ENCODE results near the gene GLE1.

GLE1 gene

DNA sequence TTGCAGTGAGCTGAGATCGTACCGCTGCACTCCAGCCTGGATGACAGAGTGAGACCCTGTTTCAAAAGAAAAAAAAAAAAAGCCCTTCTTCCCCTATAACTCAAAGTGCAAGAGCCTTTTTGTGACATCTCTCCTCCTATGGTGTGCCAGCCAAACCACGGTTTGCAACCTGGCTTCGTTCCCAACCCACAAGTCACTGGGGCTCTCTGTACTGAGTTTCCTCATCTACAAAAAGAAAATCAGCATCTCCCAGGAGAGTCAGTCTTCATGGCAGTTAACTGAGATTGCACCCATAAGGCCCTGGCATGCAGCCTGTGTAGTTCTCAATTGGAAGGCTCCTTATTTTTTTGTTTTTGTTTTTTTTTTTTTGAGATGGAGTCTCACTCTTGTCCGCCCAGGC, 34.0 kb upstream of the GLE1 start:
- Histone ChIP-seq H3K4me3 (ENCODE audit: low read length) (no peak overlapping the region), H3K79me2 (ENCODE audit: low read length) (no peaks in the 10 kb centered on the region), H3K9me3 (ENCODE audit: insufficient read depth, low read length) (no peaks in the 10 kb centered on the region), H3K36me3 (replicated peaks; ENCODE audit: low read depth, low read length) (peaks cover 29% of the 10 kb centered on the region), H3K4me2 (ENCODE audit: low read length) (no peak overlapping the region), H3K4me1 (ENCODE audit: low read length) (no peaks in the 10 kb centered on the region), H3K27me3 (ENCODE audit: low read depth, low read length) (no peaks in the 10 kb centered on the region), H3K9ac (ENCODE audit: low read length) (no peak overlapping the region), H2AFZ (ENCODE audit: low read depth, low read length) (no peak overlapping the region), H3K27ac (ENCODE audit: low read length) (no peak overlapping the region), H4K20me1 (ENCODE audit: insufficient read depth, low read length) (no peaks in the 10 kb centered on the region)
- TF ChIP-seq EZH2phosphoT487 (IDR thresholded peaks at IDR 0.05; ENCODE audit: low read depth): no peak
- TF ChIP-seq, protein P1, sequence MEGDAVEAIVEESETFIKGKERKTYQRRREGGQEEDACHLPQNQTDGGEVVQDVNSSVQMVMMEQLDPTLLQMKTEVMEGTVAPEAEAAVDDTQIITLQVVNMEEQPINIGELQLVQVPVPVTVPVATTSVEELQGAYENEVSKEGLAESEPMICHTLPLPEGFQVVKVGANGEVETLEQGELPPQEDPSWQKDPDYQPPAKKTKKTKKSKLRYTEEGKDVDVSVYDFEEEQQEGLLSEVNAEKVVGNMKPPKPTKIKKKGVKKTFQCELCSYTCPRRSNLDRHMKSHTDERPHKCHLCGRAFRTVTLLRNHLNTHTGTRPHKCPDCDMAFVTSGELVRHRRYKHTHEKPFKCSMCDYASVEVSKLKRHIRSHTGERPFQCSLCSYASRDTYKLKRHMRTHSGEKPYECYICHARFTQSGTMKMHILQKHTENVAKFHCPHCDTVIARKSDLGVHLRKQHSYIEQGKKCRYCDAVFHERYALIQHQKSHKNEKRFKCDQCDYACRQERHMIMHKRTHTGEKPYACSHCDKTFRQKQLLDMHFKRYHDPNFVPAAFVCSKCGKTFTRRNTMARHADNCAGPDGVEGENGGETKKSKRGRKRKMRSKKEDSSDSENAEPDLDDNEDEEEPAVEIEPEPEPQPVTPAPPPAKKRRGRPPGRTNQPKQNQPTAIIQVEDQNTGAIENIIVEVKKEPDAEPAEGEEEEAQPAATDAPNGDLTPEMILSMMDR (IDR thresholded peaks at IDR 0.05; ENCODE audit: low read depth, low read length): no peak

DNA sequence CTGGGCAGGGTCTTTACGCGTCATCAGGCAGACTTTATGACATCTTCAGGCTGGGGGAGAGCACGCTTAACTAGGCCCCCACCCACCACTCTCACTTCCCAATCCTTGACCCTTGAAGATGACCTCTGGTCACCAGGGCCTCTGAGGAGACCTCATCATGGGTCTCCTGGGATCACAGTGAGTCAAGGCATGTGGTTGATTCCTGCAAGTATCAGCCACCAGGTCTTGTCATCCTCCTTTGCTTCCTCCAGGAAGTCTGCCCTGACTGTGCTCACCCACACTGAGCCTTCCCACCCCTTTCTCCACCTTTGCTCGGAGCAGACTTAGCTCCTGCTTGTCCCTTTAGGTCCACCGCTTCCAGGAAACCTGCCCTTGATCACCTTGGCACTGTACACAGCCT, 31.4 kb upstream of the GLE1 start:
- no peak overlapping the region for H3K9ac ChIP-seq (ENCODE audit: low read length)
- H3K4me1 ChIP-seq (ENCODE audit: low read length): no peaks in the 10 kb centered on the region
- H3K4me2 ChIP-seq (ENCODE audit: low read length): no peak overlapping the region
- H3K27ac ChIP-seq (ENCODE audit: low read length): no peak overlapping the region
- H2AFZ ChIP-seq (ENCODE audit: low read depth, low read length): no peak overlapping the region
- H4K20me1 ChIP-seq (ENCODE audit: insufficient read depth, low read length): no peaks in the 10 kb centered on the region
- H3K79me2 ChIP-seq (ENCODE audit: low read length): no peaks in the 10 kb centered on the region
- no peaks in the 10 kb centered on the region for H3K27me3 ChIP-seq (ENCODE audit: low read depth, low read length)
- no peak for TF ChIP-seq EZH2phosphoT487 (IDR thresholded peaks at IDR 0.05; ENCODE audit: low read depth)
- TF ChIP-seq, protein P1 (IDR thresholded peaks at IDR 0.05; ENCODE audit: low read depth, low read length): no peak
- H3K9me3 ChIP-seq (ENCODE audit: insufficient read depth, low read length): no peaks in the 10 kb centered on the region
- H3K4me3 ChIP-seq (ENCODE audit: low read length): no peak overlapping the region
- H3K36me3 ChIP-seq (replicated peaks; ENCODE audit: low read depth, low read length): peaks cover 32% of the 10 kb centered on the region

DNA sequence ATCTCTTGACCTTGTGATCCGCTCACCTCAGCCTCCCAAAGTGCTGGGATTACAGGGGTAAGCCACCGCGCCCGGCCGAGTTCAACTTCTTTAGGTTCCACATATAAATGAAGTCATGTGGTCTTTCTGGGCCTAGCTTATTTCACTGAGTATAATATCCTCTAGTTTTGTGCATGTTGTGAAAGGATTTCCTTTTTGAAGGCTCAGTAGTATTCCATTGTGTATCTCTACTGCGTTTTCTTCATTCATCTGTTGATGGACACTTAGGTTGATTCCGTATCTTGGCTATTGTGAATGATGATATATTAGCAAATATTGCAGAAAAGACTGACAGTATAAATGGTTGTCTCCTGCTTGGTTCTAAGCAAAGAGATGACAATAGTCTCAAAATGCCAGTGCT, 28.7 kb upstream of the GLE1 start:
- Histone ChIP-seq H2AFZ (ENCODE audit: low read depth, low read length) (no peak overlapping the region), H3K27me3 (ENCODE audit: low read depth, low read length) (no peaks in the 10 kb centered on the region), H3K36me3 (replicated peaks; ENCODE audit: low read depth, low read length) (peaks cover 42% of the 10 kb centered on the region), H3K27ac (ENCODE audit: low read length) (no peak overlapping the region), H4K20me1 (ENCODE audit: insufficient read depth, low read length) (no peaks in the 10 kb centered on the region), H3K9ac (ENCODE audit: low read length) (no peak overlapping the region), H3K4me1 (ENCODE audit: low read length) (no peaks in the 10 kb centered on the region), H3K9me3 (ENCODE audit: insufficient read depth, low read length) (no peaks in the 10 kb centered on the region), H3K4me2 (ENCODE audit: low read length) (no peak overlapping the region), H3K79me2 (ENCODE audit: low read length) (no peaks in the 10 kb centered on the region), H3K4me3 (ENCODE audit: low read length) (no peak overlapping the region)
- no peak for TF ChIP-seq EZH2phosphoT487 (IDR thresholded peaks at IDR 0.05; ENCODE audit: low read depth)
- TF ChIP-seq, protein P1 (IDR thresholded peaks at IDR 0.05; ENCODE audit: low read depth, low read length): no peak

DNA sequence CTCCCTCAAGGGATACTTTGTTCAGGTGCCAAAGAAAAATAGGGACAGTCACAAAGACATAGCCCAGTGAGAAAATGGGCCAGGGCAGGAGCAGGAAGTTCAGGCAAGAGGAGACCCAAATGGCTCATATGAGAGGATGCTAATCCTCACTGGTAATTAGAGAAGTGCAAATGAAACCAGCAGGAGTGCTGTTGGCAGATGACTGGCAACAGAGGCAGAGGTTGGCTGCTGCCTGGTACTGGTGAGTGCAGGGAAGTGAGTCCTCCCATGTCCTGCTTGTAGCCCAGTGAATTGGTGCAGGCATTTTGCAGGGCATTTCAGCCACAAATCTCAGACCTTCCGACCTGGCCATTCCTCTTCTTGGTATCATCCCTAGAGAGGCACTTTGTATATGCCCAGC, 25.3 kb upstream of the GLE1 start:
- no peaks in the 10 kb centered on the region for H3K79me2 ChIP-seq (ENCODE audit: low read length)
- no peaks in the 10 kb centered on the region for H4K20me1 ChIP-seq (ENCODE audit: insufficient read depth, low read length)
- no peak overlapping the region for H3K9ac ChIP-seq (ENCODE audit: low read length)
- peaks cover 47% of the 10 kb centered on the region for H3K36me3 ChIP-seq (replicated peaks; ENCODE audit: low read depth, low read length)
- H2AFZ ChIP-seq (ENCODE audit: low read depth, low read length): no peak overlapping the region
- H3K4me2 ChIP-seq (ENCODE audit: low read length): no peak overlapping the region
- H3K4me1 ChIP-seq (ENCODE audit: low read length): no peaks in the 10 kb centered on the region
- H3K27ac ChIP-seq (ENCODE audit: low read length): no peak overlapping the region
- H3K27me3 ChIP-seq (ENCODE audit: low read depth, low read length): no peaks in the 10 kb centered on the region
- no peak overlapping the region for H3K4me3 ChIP-seq (ENCODE audit: low read length)
- no peaks in the 10 kb centered on the region for H3K9me3 ChIP-seq (ENCODE audit: insufficient read depth, low read length)
- TF ChIP-seq, protein P1 (IDR thresholded peaks at IDR 0.05; ENCODE audit: low read depth, low read length): no peak
- no peak for TF ChIP-seq EZH2phosphoT487 (IDR thresholded peaks at IDR 0.05; ENCODE audit: low read depth)

Measured in OCI-LY3 (cell line).